DMS114 treated with DMSO at 0.1 percent for 48 hours (cell line): Measurements from ENCODE around the gene RCBTB2.
"Not testable (repeated sequence)": the region's sequence is repeated elsewhere in the genome, so short reads cannot be mapped to it uniquely, and the experiment has no call there.

Experiments used
- DNase-seq: peaks from one replicate; lab custom pipeline; 2025; ENCODE audit not compliant: unreplicated experiment; lab: John Stamatoyannopoulos, UW

RCBTB2 gene

DNA sequence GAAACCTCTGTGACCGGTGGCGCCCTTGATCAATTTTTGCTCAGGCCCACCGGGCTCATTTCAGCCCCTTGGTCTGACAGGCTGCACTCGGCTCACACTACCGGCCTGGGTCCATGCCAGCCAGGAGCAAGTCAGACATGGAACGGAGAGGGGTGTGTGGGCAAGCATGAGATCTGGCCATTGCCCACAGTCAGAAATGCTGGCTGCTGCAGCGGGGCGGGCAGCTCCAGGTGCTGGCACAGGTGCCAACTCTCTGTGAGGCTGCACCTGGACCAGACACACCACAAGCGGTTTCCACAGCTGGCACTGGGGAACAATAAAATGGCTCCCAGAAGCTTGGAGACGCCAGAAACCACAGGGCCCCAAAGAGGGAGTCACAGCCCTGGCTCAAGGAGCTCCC, 76.3 kb downstream of the RCBTB2 start:
- DNase-seq: no peak

DNA sequence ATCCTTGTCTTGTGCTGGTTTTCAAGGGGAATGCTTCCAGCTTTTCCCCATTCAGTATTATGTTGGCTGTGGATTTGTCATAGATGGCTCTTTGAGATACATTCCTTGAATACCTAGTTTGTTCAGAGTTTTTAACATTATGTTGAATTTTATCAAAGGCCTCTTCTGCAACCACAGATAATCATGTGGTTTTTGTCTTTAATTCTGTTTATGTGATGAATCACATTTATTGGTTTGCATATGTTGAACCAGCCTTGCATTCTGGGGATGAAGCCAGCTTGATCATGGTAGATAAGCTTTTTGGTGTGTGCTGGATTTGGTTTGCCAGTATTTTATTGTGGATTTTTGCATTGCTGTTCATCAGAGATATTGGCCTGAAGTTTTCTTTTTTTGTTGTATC, 81.7 kb downstream of the RCBTB2 start:
- not testable (repeated sequence) for DNase-seq

DNA sequence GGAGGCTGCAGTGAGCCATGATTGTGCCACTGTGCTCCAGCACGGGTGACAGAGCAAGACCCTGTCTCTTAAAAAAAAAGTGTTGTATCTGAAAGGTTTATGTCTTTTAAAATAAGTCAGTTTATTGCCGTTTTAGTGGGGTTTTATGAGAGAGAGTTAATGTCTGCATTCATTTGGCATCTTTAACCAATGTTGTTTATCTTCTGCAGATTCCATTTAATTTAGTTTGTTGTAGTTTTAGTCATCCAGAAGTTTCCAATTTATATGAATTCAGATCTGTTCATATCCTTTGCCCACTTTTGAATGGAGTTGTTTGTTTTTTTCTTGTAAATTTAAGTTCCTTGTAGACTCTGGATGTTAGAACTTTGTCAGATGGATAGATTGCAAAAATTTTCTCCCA, 83.2 kb downstream of the RCBTB2 start:
- DNase-seq: no peak

DNA sequence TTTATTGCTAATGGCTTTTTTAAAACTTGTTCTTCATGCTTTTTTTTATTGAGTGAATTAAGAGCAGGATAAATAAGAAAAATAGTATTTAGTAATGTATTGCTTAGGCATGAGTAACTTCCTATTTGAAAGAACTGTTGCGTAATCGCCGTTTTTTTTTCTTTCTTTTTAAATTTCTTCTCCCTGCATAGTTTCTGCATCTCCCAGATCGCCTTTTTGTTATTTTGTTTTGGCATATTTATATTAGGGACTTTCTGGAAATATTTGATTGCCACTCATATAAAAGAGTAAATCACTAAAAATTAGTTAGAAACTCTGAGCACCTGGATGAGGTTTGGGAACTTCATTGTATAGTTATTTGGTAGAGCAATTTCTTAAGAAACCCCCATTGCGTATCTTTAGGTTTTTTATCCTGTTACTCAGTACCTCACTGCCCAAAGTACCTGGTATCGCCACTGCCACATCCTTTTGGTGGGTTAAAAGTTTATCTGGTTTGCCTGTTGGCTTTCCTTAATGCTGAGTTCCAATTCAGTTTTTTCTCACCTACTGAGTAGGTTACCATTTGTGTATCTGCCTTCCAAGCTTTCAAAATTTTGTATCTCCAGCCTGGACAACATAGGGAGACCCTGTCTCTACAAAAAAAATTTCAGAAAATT, 83.8 kb downstream of the RCBTB2 start:
- no peak for DNase-seq

GRCh38 chr13:48448285-48448958, 84.5 kb downstream of the RCBTB2 start:
- no peak for DNase-seq

GRCh38 chr13:48446464-48446863, 86.4 kb downstream of the RCBTB2 start:
- no peak for DNase-seq

- DNase-seq: no peak
Measured at GRCh38 chr13:48443442-48444208, 89.3 kb downstream of the RCBTB2 start.
